Hepatocyte (in vitro differentiated cells): Measurements from ENCODE around the gene PPP2R1B.

Experiments
- CTCF ChIP-seq: fragments of 200-600 bp; sonication (generic); IDR thresholded peaks from 2 replicates; pipeline ENCODE4 v1.5.1; 2016; ENCODE audit warnings: antibody characterized with exemption, mild to moderate bottlenecking; ENCODE audit not compliant: poor library complexity
- EZH2 ChIP-seq: fragments of 200-600 bp; sonication (generic); IDR thresholded peaks from 2 replicates; pipeline ENCODE4 v1.6.1; 2016; ENCODE audit warnings: antibody characterized with exemption, mild to moderate bottlenecking, borderline replicate concordance

DNA sequence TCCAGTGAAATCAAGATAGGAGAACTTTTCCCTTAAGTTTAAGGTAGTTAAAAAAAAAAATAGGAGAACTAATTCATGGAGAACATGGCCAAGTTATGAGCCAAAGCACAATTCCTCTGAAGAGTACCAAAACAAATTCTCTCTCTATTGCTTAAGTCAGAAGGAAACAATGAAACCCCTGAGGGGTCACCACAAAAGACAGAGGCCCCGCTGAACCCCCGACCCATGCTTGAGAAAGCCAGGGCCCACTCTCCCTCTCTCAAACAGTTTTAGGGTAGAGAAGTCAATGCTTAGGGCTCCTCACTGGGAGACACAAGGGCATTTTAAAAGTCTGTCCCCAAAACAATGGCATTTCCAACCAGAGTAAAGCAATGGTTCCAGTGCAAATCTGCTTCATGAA, 26.9 kb downstream of the PPP2R1B start:
- no peak for TF ChIP-seq EZH2
- TF ChIP-seq CTCF, result no peak
